Endothelial cell (in vitro differentiated cells): ENCODE results near the gene PHYH. TPM values are rescaled to one million over a fixed set of nuclear protein-coding genes. Genes with fewer than 3 reads are reported as not detected.

Experiments used
- DNase-seq: peaks from one replicate; pipeline ENCODE4 v3.0.0; 2021; ENCODE audit warnings: low spot score
- H3K27ac Mint-ChIP-seq: one replicate; pipeline ENCODE4 v1.8.0; 2021; ENCODE audit warnings: mixed read lengths, inconsistent platforms; ENCODE audit not compliant: unreplicated experiment
- H3K27me3 Mint-ChIP-seq: one replicate; pipeline ENCODE4 v1.8.0; 2021; ENCODE audit warnings: mild to moderate bottlenecking, moderate library complexity, mixed read lengths, inconsistent platforms; ENCODE audit not compliant: unreplicated experiment
- H3K36me3 Mint-ChIP-seq: one replicate; pipeline ENCODE4 v1.8.0; 2021; ENCODE audit warnings: mild to moderate bottlenecking, low read depth, mixed read lengths, inconsistent platforms; ENCODE audit not compliant: unreplicated experiment
- H3K4me1 Mint-ChIP-seq: one replicate; pipeline ENCODE4 v1.8.0; 2021; ENCODE audit warnings: mild to moderate bottlenecking, mixed read lengths, inconsistent platforms; ENCODE audit not compliant: unreplicated experiment
- H3K4me3 Mint-ChIP-seq: one replicate; pipeline ENCODE4 v1.8.0; 2021; ENCODE audit warnings: mild to moderate bottlenecking, mixed read lengths, inconsistent platforms; ENCODE audit not compliant: unreplicated experiment
- H3K9me3 Mint-ChIP-seq: one replicate; pipeline ENCODE4 v1.8.0; 2021; ENCODE audit warnings: mixed read lengths, inconsistent platforms; ENCODE audit not compliant: unreplicated experiment
- CTCF ChIP-seq: fragments of 200-600 bp; sonication (generic); IDR thresholded peaks from one replicate; pipeline ENCODE4 v1.5.0; 2021; ENCODE audit warnings: antibody characterized with exemption; ENCODE audit not compliant: unreplicated experiment
- total RNA-seq: library from RNA; stranded (reverse); fragmentation: NEBNext Ultra II Directional; extraction: Animal tissue kit (Norgen Biotek cat#: 25700); gene quantifications from one replicate; pipeline ENCODE4 v1.2.1, GENCODE V29; 2021; ENCODE audit not compliant: unreplicated experiment

PHYH gene
- total RNA-seq, 1 donor from 2014 or later: 10.2 TPM

- Mint-ChIP-seq H3K36me3 (peaks cover 13% of the 10 kb centered on the region), H3K4me3 (peak overlapping the region; percentile 96), H3K27me3 (peaks cover 15% of the 10 kb centered on the region), H3K4me1 (peaks cover 24% of the 10 kb centered on the region), H3K9me3 (no peaks in the 10 kb centered on the region), H3K27ac (peak overlapping the region; percentile 79)
- no peak for DNase-seq
- no peak for TF ChIP-seq CTCF
Observed at GRCh38 chr10:13346283-13347042, 46.6 kb upstream of the PHYH start.

GRCh38 chr10:13340626-13341376, 40.9 kb upstream of the PHYH start:
- Mint-ChIP-seq H3K9me3 (no peaks in the 10 kb centered on the region), H3K27ac (no peak overlapping the region), H3K36me3 (peaks cover 20% of the 10 kb centered on the region), H3K4me1 (peaks cover 1% of the 10 kb centered on the region), H3K27me3 (peaks cover 2% of the 10 kb centered on the region), H3K4me3 (no peak overlapping the region)
- no peak for DNase-seq
- TF ChIP-seq CTCF: no peak

GRCh38 chr10:13340068-13340467, 40.2 kb upstream of the PHYH start:
- Mint-ChIP-seq H3K27ac (no peak overlapping the region), H3K36me3 (peaks cover 20% of the 10 kb centered on the region), H3K4me1 (no peaks in the 10 kb centered on the region), H3K9me3 (no peaks in the 10 kb centered on the region), H3K4me3 (no peak overlapping the region), H3K27me3 (peaks cover 2% of the 10 kb centered on the region)
- DNase-seq: no peak
- TF ChIP-seq CTCF: no peak

GRCh38 chr10:13338390-13339110, 38.7 kb upstream of the PHYH start:
- no peaks in the 10 kb centered on the region for H3K9me3 Mint-ChIP-seq
- no peak overlapping the region for H3K27ac Mint-ChIP-seq
- peaks cover 2% of the 10 kb centered on the region for H3K27me3 Mint-ChIP-seq
- no peak for TF ChIP-seq CTCF
- H3K4me3 Mint-ChIP-seq: no peak overlapping the region
- DNase-seq: no peak
- H3K4me1 Mint-ChIP-seq: no peaks in the 10 kb centered on the region
- peaks cover 22% of the 10 kb centered on the region for H3K36me3 Mint-ChIP-seq
